ENCODE measurements around the gene AUH.

The AUH gene

GRCh38 chr9:91248707-91249106, 113.0 kb downstream of the AUH start:
- DNase-seq (ENCODE audit: low read depth in 2 of 2) = no peak

DNA sequence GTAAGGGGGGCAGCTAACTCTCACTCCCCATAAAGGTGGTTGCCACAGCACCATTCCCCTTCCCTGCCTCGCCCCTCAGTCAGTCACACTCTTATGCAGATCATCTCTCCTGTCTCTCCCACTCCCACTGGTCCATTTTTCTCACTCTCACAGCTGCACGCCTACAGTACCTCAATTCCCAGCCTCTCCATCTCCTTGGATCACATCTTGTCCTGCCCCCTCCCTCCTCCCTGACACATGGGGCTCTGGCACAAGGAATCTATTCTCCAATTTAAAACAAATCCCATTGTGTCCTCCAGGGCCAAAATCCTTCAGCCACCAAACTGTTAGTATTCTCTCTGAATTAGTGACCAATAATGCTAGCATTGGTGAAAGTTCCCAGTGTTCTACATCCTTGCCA, 114.4 kb downstream of the AUH start:
- no peak for DNase-seq (ENCODE audit: low read depth in 2 of 2)

DNA sequence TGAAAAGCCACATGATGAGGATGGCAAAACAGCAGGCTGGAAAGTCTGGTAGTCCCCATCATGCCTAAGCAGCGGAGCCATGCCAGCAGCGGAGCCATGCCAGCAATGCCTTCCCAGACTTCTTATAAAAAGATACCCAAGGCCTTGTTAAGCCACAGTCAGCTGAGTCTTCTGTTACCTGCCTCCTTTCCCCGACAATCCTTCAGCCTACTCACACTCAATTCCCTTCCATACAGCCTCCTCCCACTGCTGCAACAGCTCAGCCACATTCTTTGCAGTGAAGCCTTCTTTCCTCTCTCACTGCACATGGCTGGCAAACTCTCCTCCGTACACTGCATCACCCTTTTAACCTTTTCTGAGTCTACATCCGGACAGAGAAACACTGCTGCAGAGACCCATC, 114.9 kb downstream of the AUH start:
- no peak for DNase-seq (ENCODE audit: low read depth in 2 of 2)

DNA sequence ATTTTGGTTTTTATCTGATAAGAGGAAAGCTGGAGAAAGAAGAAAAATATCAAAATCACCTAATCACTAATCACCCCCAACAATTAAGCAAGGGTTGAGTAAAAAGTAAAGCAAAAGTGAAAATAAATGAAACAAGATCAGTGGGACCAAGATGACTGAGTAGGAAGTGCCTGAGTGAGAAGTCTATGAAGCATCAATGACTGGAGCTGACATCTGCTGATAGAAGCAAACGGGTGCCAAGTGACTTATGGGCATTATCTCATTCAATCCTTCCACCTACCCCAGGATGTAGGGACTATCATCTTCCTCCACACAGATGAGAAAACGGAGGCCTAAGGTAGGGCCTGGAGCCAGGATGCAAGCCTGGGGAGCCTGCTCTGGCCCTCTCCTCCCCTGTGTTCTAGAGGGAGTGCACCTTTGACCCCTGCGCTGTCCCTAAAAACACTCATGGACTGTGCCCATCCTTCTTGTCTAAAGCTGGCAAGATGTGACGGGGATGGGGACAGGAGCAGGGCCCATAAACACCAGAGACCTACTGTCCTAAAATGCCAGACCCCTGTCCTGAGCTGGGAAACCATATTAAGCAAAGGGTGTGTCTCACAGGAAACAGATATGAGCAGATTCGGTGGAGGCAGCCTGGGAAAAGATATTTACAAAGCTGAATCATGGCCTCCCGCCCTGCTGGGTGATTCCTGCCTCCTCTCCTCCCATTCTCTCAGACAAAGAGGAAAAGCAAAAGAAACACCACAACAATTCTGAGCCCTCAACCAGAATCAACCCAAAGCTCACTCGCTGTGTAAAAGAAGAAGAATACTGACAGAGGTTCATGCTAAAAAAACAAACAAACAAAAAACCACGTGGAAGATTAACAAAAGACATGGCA, 116.0 kb downstream of the AUH start:
- DNase-seq (ENCODE audit: low read depth in 2 of 2) = peak in 1 of 2 donors; percentile 19

DNA sequence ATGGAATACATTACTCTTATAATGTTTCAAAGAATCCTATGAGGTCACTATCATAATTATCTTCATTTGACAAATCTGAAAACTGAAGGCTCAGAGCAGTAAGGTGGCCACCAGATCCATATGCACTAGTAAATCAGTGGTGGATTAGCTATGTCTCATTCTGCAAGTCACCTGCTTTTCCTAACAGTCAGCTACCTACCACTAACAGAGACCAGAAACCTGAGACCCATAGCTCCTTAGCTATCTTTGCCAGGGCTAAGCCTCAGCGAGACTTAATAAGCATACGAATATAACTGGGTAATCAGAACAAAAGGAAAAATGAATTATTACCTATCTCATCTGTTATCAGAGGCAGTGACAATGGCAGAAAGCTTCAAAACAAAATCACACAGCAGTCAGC, 118.7 kb downstream of the AUH start:
- DNase-seq (ENCODE audit: low read depth in 2 of 2) = no peak

GRCh38 chr9:91241909-91242308, 119.8 kb downstream of the AUH start:
- no peak for DNase-seq (ENCODE audit: low read depth in 2 of 2)

- no peak for DNase-seq (ENCODE audit: low read depth in 2 of 2)
Observed at GRCh38 chr9:91240596-91241165, 121.0 kb downstream of the AUH start.

DNA sequence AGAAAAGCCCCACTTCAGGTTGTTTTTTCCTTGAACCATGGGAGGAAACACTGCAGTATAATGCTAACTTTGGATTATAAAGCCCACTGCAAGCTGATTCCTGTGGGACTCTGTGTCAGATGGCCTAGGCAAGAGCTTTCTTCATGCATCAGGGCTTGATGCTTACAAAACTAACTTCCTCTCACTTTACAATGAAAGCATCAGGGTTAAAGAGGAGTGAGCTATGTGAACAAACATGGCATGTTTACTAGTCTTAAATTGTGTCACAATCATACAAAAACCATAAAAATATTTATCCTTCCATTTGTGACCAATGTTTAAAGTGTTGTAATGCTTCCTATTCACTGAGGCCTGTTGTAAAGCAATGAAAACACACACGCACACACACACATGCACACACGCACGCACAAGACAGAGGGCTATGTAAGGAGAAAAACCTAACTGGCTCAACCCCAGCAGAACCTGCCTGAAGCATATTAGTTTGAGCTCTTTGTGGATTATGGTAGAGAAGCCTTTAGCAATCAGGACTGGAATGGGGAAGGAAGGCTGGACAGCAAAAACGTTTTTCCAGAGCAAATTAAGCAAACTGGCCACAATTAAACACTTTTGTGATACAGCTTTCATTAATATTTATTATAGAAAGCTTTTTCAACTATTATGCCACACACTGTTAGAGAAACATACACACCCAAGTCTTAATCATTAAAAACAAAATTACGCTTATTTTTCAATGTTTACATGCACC, 122.2 kb downstream of the AUH start:
- no peak for DNase-seq (ENCODE audit: low read depth in 2 of 2)

- no peak for DNase-seq (ENCODE audit: low read depth in 2 of 2)
Observed at GRCh38 chr9:91234523-91234922, 127.2 kb downstream of the AUH start.

- no peak for DNase-seq (ENCODE audit: low read depth in 2 of 2)
Observed at GRCh38 chr9:91231619-91232018, 130.1 kb downstream of the AUH start.

- no peak for DNase-seq (ENCODE audit: low read depth in 2 of 2)
Observed at GRCh38 chr9:91223000-91223399, 138.7 kb downstream of the AUH start.

DNA sequence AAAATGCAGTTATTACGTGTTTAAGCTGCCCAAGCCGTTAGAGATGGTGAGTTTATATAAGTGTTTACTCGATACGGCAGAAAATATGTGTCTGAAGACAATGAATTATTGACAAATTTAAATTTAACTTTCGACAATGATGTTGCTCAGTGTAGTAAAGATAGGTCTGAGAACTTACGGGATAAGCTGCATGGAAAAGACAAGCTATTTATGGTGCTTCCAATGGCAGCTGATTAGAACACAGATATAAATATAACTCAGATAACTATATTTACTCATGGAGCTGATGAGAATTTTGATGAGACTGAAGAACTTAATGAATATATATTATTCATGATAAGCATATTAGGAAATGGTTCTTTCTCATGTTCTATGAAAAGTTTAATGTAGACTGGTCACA, 139.3 kb downstream of the AUH start:
- DNase-seq (ENCODE audit: low read depth in 2 of 2) = no peak

DNA sequence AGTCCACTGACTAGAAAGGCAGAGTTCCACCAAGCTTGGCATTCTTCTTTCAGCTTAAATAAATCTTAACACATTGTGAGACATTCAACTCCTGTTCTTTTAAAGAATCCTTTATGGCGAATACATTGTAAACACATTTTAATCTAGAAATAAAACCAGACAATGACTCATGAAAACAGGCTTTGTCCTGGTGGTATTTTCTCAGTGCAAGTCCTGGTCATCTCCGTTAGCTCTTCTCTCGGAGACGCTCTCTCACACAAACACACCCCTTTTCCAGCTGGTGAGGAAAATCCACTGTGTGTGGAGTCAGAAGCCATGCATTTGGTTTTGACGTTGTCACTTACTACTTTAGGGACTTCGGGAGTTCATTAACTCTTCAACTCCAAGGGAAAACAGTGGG, 140.4 kb downstream of the AUH start:
- no peak for DNase-seq (ENCODE audit: low read depth in 2 of 2)

- no peak for DNase-seq (ENCODE audit: low read depth in 2 of 2)
Observed at GRCh38 chr9:91220491-91221135, 141.1 kb downstream of the AUH start.

DNA sequence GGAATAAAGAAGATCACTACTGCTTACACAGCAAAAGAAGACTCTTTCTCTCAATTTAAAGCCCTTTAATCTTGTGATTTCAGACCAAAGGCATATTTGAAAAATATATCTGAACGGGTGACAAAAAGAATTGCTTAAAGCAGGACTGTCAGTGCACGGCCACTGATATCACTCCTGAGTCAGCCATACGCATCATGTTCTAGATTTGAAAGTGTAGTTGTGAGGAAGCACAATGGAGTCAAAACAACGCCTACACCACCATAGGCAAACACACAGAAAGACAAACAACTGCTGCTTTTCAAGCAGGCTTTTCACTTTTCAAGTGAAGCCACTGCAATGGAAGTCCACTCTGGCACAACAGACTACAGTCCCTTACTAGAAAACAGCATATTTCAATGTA, 141.7 kb downstream of the AUH start:
- DNase-seq (ENCODE audit: low read depth in 2 of 2) = no peak

GRCh38 chr9:91219557-91219956, 142.2 kb downstream of the AUH start:
- no peak for DNase-seq (ENCODE audit: low read depth in 2 of 2)

DNA sequence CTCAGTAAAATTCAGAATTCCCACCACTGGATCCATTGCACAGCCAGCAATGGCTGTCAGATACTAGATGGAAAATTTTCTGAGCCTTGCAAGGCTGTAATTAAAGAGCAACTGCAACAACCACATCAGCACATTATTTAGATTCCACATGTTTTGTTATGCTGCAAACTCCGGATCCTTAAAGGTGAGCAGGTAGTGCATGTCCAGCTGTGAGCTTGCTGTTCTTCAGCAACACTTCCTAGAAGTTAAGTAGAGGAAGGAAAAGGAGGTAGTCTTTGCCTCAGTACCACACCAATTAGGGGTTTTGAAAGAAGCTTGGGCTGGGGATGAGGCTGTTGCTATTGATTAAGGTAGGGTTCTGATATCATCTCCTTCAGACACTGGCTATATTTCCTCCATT, 144.3 kb downstream of the AUH start:
- no peak for DNase-seq (ENCODE audit: low read depth in 2 of 2)

- DNase-seq (ENCODE audit: low read depth in 2 of 2) = no peak
Observed at GRCh38 chr9:91214867-91215266, 146.9 kb downstream of the AUH start.

GRCh38 chr9:91214086-91214485, 147.6 kb downstream of the AUH start:
- DNase-seq (ENCODE audit: low read depth in 2 of 2) = no peak

DNA sequence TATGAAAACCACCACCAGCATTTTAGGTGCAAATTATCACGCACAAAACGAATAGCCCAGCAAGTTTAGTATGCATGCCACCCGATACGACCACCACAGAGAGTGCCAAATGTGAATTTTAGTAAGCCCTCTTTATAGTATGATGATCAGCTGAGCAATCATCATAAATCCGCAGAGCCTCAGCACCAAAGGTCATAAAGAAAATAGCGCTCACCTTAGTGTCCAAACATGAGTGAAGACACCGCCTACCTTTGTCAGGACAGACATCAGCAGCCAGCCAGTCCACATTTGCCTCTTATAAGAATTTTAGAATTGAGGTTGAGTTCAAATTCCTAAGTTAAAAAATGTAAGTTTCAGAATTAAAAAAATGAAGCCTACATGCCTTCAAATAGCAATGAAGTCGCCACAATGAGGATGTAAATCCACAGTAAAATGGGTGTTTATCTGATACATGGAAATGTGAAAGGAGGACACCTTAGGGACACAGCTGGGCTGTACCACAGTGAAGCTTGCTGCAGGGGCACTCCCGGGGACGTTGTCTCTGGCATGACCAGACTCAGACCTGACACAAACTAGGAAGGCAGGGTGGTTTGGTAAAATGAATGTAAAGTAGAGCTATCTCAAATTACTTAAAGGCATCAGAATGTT, 149.0 kb downstream of the AUH start:
- no peak for DNase-seq (ENCODE audit: low read depth in 2 of 2)

DNA sequence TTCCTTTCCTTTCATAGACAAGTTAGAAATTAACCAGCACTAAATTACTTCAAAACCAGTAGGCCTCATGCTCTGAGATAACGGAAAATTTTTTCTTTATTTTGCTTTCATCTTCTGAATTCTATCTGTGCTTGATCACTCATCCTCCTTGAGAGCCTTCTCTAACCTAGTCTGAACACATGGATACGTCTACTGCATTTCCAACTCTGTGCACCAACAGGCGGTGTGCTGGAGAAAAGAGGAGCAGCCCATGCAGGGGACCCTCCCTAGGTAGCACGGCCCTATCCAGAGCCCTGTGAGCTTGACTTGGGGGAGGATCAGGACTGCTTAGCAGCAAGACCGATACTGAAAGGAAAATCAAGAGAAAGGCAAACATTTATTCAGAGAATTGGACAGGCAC, 149.8 kb downstream of the AUH start:
- no peak for DNase-seq (ENCODE audit: low read depth in 2 of 2)

DNA sequence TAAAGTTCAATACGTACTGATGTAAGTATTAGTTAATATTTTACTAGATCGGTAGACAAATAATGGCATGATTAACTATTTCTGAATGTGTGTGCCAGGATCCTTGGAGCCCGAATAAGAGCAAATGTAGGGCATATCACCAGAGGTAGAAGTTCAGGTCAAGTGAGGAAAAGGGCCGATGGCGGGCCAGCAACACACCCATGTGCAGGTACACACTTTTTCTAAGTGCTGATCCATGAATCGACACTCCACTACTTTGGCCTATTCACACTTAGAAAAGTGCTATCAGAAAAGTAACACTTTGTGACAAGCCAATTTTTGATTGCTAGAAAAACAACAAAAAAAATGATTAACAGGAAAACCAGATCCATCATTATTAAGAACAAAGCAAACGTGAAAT, 150.3 kb downstream of the AUH start:
- DNase-seq (ENCODE audit: low read depth in 2 of 2) = no peak
